Right lobe of liver (tissue), 6 donors: ENCODE data around the gene TMEM147. TPM values are rescaled to one million over a fixed set of nuclear protein-coding genes. Genes with fewer than 3 reads are reported as not detected.

Experiments
- ATAC-seq, 4 donors: fragments of 200-7000 bp; cut with Tn5 transposase; one replicate each; pipeline ENCODE4 v1.9.1; 2020; ENCODE audit warnings: mild to moderate bottlenecking in 4 of 4, moderate library complexity in 4 of 4
- DNase-seq, 3 donors: peaks; one replicate each; pipeline ENCODE4 v3.0.0-alpha.2; 2020
- H3K27ac ChIP-seq, 3 donors: fragments of 200-600 bp; one replicate each; pipeline ENCODE4 v1.8.0; 2022
- H3K27me3 ChIP-seq, 2 donors: fragments of 200-600 bp; one replicate each; pipeline ENCODE4 v1.8.0; 2022
- H3K36me3 ChIP-seq, 4 donors: fragments of 200-600 bp; sonication (generic) in 1 of 4; one replicate each; pipeline versions ENCODE4 v1.5.1 to v1.8.0; 2017 to 2022; ENCODE audit warnings: control low read depth in 1 of 4
- H3K4me1 ChIP-seq, 4 donors: fragments of 200-600 bp; sonication (generic) in 1 of 4; one replicate each; pipeline versions ENCODE4 v1.5.1 to v1.8.0; 2017 to 2022; ENCODE audit warnings: control low read depth in 1 of 4
- H3K4me3 ChIP-seq, 3 donors: fragments of 200-600 bp; one replicate each; pipeline ENCODE4 v1.8.0; 2022
- H3K9me3 ChIP-seq, 4 donors: fragments of 200-600 bp; sonication (generic) in 1 of 4; one replicate each; pipeline versions ENCODE4 v1.5.1 to v1.8.0; 2017 to 2022; ENCODE audit warnings: control low read depth in 1 of 4
- POLR2A ChIP-seq: fragments of 450-650 bp; IDR thresholded peaks from one replicate; pipeline ENCODE4 v1.6.1; 2017; ENCODE audit warnings: antibody characterized with exemption, mild to moderate bottlenecking
- WGBS: methylation state at CpG from one replicate; pipeline ENCODE4 v1.1.6; 2018; ENCODE audit warnings: low coverage, low lambda C conversion rate; ENCODE audit not compliant: insufficient coverage; ENCODE audit errors: missing lambda C conversion rate; 5-methylcytosine and 5-hydroxymethylcytosine counted together
- intact Hi-C, 2 donors: fragments of 100-400 bp; cut with DNase I; formaldehyde crosslinking; loops; one replicate each; pipeline versions ENCODE4 v1.11.2 to v1.14.1; 2022
- total RNA-seq, 6 experiments: library from RNA; depleted of rRNA in 2 of 6; stranded (reverse); fragments of >200 nt in 2 of 6; fragmentation: NEBNext Ultra II Directional in 3 of 6; extraction: Animal tissue kit (Norgen Biotek cat#: 25700) in 3 of 6; gene quantifications; one replicate each; pipeline versions ENCODE4 v1.1.0 to v1.2.4, GENCODE V29; 2016 to 2023
- TF ChIP-seq, protein P1 (sequence below), 4 donors: fragments of 200-600 bp in 3 of 4; fragments of 450-650 bp in 1 of 4; IDR thresholded peaks; one replicate each; pipeline versions ENCODE4 v1.5.1 to v1.8.0; 2016 to 2022; ENCODE audit warnings: antibody characterized with exemption in 4 of 4, mild to moderate bottlenecking in 2 of 4
- donor health status: DM: no; HTN: yes; CAD: no.
- donor health status: DM: no; HTN: no; CAD: no.
- donor health status: DM: no; HTN: no; CAD: no.
- donor health status: DM: no; HTN: yes; CAD: no.
- donor health status: DM: no; HTN: yes; CAD: no.

Gene TMEM147
- total RNA-seq, 6 experiments from 2014 or later = 29.4 to 65.7 (median 36.2) TPM

DNA sequence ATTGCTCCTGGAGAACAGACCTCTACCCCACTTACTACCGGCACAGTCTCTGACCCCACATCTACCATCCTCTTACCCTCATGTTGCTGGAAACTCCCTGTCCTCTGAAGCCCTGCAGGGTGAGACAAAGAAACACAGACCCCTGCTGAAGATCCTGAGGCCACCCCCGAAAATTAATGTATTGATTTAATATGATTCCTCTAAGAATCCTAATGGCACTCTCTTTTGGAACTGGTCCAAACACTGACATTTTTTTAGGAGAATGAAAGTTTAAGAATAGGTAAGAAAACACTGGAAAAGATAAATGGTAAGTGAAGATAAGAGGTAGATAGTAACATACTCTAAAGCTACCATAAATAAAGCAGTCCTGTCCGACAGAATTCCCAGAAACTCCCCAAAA lies 37.3 kb upstream of the TMEM147 start:
- no peak overlapping the region for H3K4me3 ChIP-seq
- H3K27ac ChIP-seq = no peak overlapping the region
- DNase-seq = no peak
- H3K9me3 ChIP-seq = no peaks in the 10 kb centered on the region
- peaks cover 0 to 10% (median 0%) of the 10 kb centered on the region in 4 donors for H3K4me1 ChIP-seq
- 71% methylated on average over 2 of the region's 3 CpGs for WGBS
- no peaks in the 10 kb centered on the region for H3K27me3 ChIP-seq
- no peak for ATAC-seq
- intact Hi-C loops = no loop called here
- TF ChIP-seq POLR2A = no peak
- TF ChIP-seq, protein P1, sequence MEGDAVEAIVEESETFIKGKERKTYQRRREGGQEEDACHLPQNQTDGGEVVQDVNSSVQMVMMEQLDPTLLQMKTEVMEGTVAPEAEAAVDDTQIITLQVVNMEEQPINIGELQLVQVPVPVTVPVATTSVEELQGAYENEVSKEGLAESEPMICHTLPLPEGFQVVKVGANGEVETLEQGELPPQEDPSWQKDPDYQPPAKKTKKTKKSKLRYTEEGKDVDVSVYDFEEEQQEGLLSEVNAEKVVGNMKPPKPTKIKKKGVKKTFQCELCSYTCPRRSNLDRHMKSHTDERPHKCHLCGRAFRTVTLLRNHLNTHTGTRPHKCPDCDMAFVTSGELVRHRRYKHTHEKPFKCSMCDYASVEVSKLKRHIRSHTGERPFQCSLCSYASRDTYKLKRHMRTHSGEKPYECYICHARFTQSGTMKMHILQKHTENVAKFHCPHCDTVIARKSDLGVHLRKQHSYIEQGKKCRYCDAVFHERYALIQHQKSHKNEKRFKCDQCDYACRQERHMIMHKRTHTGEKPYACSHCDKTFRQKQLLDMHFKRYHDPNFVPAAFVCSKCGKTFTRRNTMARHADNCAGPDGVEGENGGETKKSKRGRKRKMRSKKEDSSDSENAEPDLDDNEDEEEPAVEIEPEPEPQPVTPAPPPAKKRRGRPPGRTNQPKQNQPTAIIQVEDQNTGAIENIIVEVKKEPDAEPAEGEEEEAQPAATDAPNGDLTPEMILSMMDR (IDR thresholded peaks at IDR 0.05) = no peak
- no peaks in the 10 kb centered on the region for H3K36me3 ChIP-seq

DNA sequence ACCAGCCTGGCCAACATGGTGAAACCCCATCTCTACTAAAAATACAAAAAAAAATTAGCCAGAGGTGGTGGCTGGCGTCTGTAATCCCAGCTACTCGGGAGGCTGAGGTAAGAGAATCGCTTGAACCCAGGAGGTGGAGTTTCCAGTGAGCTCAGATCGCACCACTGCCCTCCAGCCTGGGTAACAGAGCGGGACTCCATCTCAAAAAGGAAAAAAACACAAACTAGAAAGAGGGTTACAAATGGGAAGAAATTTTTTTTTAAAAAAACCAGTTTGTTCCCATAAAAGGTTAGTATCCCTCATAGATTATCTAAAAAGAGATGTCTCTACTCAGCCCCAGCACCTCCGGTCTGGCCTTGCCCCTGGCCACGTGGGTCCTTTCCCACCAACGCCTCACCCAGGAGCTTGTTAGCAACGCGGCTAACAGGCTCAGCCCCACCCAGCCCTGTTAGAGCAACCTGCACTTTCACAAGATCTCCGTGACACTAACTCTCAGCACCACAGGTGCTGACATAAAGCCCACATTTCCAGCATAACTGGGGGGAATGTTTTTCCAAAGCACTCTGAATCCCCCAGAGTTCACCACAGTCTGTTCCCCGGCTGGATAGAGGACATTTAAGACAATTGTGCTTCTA lies 36.3 kb upstream of the TMEM147 start:
- Histone ChIP-seq H3K27me3 (no peaks in the 10 kb centered on the region), H3K36me3 (no peaks in the 10 kb centered on the region), H3K27ac (no peak overlapping the region), H3K9me3 (no peaks in the 10 kb centered on the region), H3K4me1 (peaks cover 0 to 10% (median 0%) of the 10 kb centered on the region in 4 donors), H3K4me3 (no peak overlapping the region)
- TF ChIP-seq POLR2A = no peak
- TF ChIP-seq, protein P1 (IDR thresholded peaks at IDR 0.05) = no peak
- ATAC-seq (peak in 3 of 4 donors; percentile 28 to 29 (median 29)), DNase-seq (no peak)
- intact Hi-C loops = no loop called here
- 31% methylated on average over 12 of the region's 12 CpGs for WGBS

DNA sequence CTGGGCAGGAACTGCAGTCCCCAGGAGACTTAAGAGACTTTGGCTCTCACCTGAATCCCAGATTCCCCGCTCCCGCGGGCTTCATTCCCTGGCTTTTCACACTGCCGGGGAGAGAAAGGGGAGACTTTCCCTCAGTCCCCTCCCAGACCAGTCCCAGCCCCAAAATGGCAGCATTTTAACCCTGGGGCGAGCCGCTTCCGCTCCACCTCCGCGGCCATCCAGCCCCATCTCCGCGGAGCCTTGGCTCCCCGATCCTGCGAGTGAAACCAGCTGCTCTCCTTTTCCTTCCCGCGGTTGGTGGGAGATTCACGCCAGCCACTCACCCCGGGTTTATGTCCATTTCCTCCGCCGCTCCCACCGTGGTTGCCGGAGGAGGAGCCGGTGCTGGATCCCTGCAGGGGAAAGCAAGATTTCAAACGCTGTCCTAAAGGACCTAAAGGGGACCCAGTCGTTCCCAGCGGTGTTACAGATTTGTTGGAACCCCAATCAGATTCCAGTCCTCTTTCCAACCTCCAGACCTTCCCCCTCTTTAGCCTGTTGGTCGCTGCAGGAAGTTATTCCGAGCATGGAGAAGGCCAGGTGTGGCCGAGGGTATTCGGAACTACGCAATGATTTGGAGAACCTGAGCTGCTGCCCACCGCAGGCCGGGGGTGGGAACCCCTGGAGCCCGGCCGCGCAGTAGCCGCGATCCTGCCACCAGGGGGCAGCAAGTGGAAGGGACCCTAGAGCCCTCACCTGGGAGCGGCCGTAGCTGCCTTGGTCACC lies 35.4 kb upstream of the TMEM147 start:
- no peaks in the 10 kb centered on the region for H3K27me3 ChIP-seq
- DNase-seq = peak; percentile 76 to 79 (median 77)
- peaks cover 0 to 10% (median 0%) of the 10 kb centered on the region in 4 donors for H3K4me1 ChIP-seq
- H3K9me3 ChIP-seq = no peaks in the 10 kb centered on the region
- H3K36me3 ChIP-seq = no peaks in the 10 kb centered on the region
- TF ChIP-seq, protein P1 (IDR thresholded peaks at IDR 0.05) = peak; percentile 75 to 95 (median 94)
- no peak for TF ChIP-seq POLR2A
- ATAC-seq = peak; percentile 85 to 93 (median 91)
- peak overlapping the region; percentile 25 to 39 (median 38) for H3K4me3 ChIP-seq
- intact Hi-C loops = no loop called here
- WGBS = 1% methylated on average over 25 of the region's 39 CpGs
- H3K27ac ChIP-seq = no peak overlapping the region

DNA sequence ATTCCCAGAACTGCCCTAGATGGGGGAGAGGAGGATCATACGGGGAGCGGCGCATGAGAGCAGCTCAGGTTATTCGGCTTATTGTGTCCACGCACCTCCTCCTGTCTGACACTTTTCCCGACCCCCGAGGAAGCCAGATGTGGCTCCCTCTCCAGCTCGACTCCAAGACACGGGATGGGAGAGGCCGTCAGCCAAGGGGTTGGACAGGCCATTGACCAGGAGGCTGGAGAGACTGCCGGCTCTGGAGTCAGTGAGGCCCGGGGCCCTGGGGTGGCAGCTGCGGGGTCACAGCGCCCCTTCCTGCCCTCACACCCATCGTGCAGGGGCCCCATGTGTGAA lies 34.8 kb upstream of the TMEM147 start:
- Histone ChIP-seq H3K4me3 (no peak overlapping the region), H3K4me1 (peaks cover 0 to 10% (median 0%) of the 10 kb centered on the region in 4 donors), H3K36me3 (no peaks in the 10 kb centered on the region), H3K9me3 (no peaks in the 10 kb centered on the region), H3K27me3 (no peaks in the 10 kb centered on the region), H3K27ac (no peak overlapping the region)
- ATAC-seq (no peak), DNase-seq (no peak)
- TF ChIP-seq, protein P1 (IDR thresholded peaks at IDR 0.05) = peak in 1 of 4 donors; percentile 1
- no peak for TF ChIP-seq POLR2A
- whole genome bisulfite sequencing = 0% methylated on average over 7 of the region's 15 CpGs
- intact Hi-C loops = no loop called here
